Fibroblast of gingiva (primary cell): ENCODE data around the gene FHL2.
A peak's percentile ranks its signal among the peaks of the same experiment; 100 is the strongest.

Experiments
- DNase-seq: peaks from one replicate; pipeline ENCODE4 v3.0.0-alpha.2; 2011; ENCODE audit warnings: low read depth

FHL2 gene

DNA sequence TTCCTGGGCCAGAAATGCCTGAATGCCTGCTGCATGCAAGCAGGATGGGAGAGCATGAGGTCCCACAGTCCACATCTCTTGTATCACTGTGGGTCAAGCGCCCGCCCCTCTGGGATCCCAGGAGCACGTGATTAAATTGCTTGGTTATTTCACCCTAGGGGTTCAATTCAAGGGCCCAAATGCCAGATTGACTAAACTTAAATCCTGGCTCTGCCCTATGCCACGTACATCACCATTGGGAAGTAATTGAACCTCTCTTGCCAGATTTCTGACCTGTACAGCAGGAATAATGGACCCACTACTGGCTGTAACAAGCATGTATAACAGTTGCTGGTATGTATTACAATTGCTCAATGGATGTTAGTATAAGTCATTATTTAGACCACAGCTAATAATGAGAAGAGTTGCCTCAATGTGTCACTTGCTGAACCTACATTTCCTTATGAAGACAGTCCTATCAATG lies 19.9 kb downstream of the FHL2 start:
- peak; percentile 60 for DNase-seq

DNA sequence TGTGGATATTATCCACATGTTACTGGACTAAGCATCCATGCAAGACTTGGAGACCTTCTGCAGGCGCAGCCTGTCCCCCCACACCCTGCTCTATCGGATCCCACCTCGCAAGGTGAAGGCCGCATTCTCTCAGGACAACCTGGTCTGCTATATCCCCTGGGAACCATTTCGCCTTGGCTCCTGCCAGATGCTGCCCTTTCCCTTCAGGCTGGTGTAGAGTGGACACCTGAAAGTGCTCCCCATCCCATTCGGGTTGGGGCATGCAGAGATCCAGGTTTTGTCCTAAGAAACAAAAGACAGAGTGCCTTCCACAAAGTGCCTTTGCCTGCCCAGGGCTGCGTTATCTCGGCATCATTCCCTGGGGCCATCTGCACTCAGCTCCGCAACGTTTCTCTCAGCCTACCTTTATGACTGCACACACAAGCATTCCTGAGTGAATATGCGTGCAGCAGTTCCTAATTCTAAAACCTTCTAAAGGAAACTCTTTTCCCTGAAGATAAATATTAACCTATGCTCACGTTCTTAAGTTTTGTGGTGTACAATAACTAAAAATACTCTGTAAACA lies 20.5 kb downstream of the FHL2 start:
- no peak for DNase-seq

GRCh38 chr2:105377871-105378270 lies 21.0 kb downstream of the FHL2 start:
- no peak for DNase-seq

DNA sequence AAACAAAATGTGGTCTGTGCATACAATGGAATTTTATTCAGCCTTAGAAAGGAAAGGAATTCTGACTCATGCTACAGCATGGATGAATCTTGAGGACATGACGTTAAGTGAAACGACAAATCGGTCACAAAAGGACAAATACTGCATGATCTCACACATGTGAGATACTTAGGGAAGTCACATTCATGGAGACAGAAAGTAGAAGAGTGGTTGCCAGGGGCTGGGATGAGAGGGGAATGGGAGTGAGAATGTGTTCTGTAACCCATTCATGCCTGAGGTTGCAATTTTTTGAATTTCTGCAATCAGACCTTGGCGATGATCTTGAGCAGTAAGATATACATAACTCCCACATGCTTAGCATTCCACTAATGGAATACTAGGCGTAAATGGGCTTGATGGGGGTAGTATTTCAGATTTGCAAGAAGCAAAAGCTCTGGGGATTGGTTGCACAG lies 22.0 kb downstream of the FHL2 start:
- peak; percentile 76 for DNase-seq

GRCh38 chr2:105376010-105376409 lies 22.8 kb downstream of the FHL2 start:
- no peak for DNase-seq

DNA sequence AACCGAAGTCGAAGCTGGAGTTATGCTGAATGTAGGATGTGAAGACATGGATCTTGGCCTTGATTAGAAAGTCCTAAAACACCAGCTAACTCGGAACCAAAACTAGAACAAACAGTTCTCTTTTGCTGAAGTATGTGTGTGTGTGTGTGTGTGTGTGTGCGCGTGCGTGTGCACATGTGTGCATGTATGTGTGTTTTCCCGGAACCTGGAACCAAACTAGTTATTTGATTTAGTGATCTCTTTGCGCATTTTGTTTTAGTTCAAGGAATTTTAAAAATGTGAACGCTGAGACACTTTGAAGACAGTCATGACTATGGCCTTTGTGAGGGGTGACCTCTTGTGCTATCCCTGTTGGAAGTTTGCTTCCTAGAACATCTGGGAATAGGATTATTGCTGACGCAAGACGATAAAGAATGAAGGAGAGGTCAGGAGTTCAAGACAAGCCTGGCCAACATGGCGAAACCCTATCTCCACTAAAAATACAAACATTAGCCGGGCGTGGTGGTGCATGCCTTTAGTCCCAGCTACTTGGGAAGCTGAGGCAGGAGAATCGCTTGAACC lies 23.8 kb downstream of the FHL2 start:
- DNase-seq, result peak; percentile 90

DNA sequence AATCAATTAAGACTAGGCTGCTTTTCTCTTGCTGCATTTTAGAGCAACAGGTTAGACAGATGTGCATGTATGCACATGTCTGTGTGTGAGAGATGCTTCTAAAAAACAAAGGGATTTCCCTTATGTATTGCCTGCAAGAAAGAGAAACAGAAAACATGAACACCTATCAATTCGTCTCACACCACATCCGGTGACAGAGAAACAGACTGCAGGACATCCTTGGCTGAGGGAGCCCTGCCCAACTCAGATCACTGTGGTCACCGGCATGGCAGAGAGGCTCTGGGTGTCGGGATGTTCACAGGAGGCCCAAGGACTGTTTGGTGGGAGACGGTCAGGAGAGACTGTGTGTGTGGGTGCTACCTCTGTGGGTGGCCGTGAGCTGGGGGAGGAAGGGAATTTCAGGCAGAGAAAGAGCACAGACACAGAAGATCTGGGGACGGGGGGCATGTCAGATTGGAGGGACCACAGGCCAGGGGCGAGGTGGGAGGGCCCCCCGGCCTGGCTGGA lies 24.9 kb downstream of the FHL2 start:
- no peak for DNase-seq

DNA sequence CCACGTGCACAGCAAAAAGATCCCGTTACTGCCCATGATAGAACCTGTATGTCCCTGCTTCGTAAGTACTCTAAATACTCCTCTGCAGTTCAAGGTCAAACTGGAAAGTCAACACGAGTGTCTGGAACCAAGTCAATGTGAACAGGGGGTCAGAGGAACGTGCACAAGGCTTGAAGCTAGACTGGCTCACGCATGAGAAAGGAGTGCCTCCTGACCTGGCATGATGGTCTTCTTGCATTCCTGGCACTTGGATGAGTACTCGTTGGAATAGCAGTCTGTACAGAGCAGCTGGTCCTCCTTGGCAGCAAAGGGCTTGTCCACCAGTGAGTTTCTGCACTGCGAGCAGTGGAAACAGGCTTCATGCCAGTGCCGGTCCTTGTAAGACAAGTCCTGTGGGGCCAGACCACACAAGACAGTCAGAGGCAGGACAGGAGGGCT lies 25.5 kb downstream of the FHL2 start:
- peak; percentile 66 for DNase-seq

- no peak for DNase-seq
These were observed 27.0 kb downstream of the FHL2 start for GRCh38 chr2:105371810-105372209.

DNA sequence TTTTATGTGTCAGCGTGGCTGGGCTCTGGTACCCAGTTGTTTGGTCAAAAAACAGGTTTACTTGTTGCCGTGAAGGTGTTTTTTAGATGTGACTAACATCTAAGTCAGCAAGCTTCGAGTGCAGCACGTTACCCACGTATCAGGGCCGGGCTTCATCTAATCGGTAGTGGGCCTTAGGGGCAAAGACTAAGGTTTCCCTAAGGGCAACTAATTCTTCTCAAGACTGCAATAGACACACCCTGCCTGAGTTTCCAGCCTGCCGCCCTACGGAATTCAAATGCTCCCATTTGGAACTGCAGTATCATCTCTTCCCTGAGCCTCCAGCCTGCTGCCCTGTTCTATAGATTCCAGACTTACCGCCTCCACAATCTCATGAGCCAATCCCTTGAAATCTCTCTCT lies 27.7 kb downstream of the FHL2 start:
- DNase-seq, result no peak

DNA sequence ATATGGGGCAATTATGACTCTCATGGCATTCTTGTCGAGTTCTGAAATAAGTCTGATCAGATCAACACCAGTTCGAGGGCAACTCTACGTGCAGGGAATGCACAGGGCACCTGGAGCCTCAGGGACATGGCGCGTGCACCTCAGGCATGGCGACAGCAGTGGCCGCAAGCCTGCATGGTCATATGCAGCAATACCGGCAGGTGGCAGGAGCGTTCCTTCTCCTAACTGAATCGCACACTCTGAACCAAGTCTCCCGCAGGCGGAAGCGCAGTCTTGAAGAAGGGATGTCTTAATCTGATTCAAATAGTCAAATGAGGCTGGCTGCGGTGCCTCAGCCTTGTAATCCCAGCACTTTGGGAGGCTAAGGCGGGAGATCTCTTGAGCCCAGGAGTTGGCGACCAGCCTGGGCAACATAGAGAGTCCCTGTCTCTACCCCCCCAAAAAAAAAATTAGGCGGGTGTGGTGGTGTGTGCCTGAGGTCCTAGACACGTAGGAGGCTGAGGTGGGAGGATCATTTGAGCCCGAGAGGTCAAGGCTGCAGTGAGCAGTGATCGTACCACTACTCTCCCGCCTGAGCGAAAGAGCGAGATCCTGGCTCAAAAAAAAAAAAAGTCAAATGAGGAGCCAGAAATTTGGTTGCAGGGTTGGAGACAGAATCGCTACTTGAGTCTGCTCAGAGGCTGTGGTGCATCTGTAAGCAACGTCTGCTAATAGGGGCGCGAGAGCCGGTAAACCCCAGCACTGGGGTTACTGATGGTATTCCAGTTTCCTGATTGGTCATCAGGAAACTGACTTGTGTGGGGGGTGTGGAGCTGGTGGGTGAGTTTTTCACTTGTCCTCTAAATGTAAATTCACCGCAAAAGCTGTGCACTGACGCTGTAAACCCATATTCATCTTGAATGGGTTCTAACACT lies 28.8 kb downstream of the FHL2 start:
- DNase-seq, result peak; percentile 86

GRCh38 chr2:105368759-105369408 lies 30.0 kb downstream of the FHL2 start:
- DNase-seq, result no peak

GRCh38 chr2:105365206-105365605 lies 33.6 kb downstream of the FHL2 start:
- DNase-seq, result no peak

DNA sequence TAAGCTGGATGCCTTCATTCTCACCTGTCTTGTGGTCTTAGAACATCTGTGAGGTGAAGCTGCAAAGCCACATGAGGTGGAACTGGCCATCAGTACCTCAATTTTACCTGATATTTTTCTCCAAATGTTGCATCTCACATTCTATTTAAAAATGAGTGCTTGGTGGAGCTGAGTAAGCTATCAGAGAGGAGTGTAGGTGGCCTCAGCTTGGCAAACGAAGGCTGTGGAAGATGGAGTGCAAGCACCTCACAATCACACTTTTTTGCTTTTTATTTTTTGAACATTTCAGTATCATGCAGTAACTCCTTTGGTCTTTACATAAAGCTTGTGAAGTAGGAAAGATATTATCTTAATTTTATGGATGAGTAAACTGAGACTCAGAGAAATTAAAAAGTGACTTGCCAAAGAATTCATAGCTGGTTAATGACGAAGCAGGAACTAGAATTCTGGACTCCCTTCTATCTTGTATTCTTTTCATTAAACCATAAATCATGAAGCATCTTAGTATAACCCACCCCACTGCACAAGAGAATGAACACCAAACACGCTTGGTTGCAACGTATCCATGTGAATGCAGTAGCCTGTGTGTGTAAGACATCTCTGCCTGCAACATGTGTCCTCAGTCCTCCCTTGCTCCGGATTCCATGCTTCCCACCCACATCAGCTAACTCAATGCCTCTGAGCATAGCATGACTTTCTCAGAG lies 34.3 kb downstream of the FHL2 start:
- no peak for DNase-seq

DNA sequence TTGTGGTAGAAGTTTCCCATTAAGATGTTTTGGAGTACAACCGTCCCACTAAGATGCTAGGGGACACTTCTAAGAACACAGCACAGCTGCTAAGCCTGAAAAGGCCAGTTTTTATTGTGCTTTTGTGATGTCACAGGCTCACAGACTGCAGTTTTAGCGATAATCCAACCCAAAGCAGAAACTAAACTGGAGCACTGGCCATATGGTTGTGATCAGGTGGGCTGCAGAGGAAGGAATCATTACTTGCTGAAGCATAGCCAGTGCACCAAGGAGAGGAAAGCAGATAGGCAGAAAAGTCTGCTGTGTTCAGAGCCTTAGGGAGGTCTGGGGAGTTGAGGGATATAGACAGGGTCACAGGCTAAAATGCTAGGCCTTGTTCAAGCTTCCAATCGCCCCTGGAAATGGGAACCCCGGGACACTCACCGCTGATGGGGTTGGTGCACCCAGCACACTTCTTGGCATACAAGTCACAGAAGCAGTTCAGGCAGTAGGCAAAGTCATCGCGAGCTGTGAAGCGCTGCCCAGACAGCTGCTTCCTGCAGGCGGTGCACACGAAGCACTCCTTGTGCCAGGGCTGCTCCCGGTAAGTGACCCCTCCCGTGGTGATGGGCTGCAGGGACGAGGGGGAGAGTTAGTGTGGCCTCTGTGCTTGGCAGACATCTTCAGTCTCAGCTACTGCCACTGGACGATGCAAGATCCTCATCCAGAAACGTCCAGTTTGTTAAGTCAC lies 35.8 kb downstream of the FHL2 start:
- no peak for DNase-seq

DNA sequence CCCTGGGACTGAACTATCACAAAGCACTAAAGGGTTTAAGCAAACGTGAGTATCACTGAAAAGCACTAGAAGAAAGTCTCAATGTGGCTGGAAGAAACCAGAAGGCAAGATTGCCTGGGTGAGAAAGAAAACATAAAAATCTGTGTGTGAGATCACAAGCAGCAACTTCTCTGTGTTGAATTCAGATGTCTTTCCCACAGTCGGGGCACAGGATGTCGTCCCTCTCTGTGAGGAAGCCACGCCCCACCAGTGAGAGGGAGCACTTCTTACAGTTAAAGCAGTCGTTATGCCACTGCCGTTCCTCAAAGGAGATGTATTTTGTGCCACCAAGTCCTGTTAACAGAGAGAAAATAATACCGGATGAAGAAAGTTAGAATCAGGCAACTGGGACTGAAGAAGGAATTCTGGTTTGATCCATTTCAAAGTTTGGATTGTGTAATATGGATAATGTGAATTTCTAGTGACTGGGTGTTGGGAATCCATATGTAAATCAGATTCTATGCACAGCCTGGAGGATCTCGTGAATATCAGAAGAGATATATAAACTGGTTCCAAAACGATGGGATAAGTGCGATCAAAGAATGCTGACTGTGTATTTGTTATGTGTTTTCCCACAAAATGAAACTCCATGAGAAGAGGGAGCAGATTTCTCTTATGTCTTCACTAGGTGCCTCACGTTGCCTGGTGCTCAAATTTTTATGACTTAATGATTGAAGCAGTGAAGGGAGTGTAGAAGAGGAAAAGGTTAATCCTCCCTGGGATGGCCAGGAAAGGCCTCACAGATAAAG lies 37.6 kb downstream of the FHL2 start:
- DNase-seq, result no peak

- no peak for DNase-seq
These were observed 40.3 kb downstream of the FHL2 start for GRCh38 chr2:105358593-105358992.

- no peak for DNase-seq
These were observed 41.7 kb downstream of the FHL2 start for GRCh38 chr2:105357122-105357521.

- peak; percentile 24 for DNase-seq
These were observed 54.0 kb downstream of the FHL2 start for GRCh38 chr2:105344704-105345345.

DNA sequence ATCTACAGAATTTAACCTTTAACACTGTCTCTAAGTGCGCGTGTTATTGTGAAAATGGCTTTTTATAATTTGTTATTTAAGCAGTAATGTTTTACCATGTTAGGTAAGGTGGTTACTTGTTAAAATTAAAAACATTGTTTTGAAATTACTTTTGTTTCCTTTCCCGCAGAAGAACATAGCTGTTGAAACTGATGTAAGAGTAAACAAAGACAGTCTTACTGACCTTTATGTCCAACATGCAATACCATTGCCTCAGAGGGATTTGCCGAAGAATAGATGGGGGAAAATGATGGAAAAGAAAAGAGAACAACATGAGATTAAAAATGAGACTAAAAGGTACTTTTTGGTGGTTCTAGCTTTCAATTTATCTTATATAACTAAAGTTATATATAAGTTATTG lies 59.4 kb downstream of the FHL2 start:
- no peak for DNase-seq
